Activated T-cell treated with anti-CD3 and anti-CD28 coated beads, Interleukin-2, amount 50 U/mL, for 72 hours (primary cell): ENCODE results near the gene MSH3. TPM values are rescaled to one million over a fixed set of nuclear protein-coding genes. Genes with fewer than 3 reads are reported as not detected.

Experiments
- ATAC-seq, 2 donors: fragments of 150-1000 bp; cut with Tn5 transposase; replicated peaks in 1 of 2; 2 replicates each; pipeline ENCODE4 v1.10.0; 2021; ENCODE audit warnings: moderate library complexity in 2 of 2, mild to moderate bottlenecking in 1 of 2
- DNase-seq, 2 donors: peaks; one replicate each; pipeline ENCODE4 v3.0.0; 2021 to 2022; ENCODE audit warnings: mixed read lengths in 1 of 2
- H3K27ac Mint-ChIP-seq: one replicate; pipeline ENCODE4 v1.8.0; 2022; ENCODE audit warnings: mild to moderate bottlenecking, moderate library complexity, mixed read lengths
- H3K27me3 Mint-ChIP-seq: one replicate; pipeline ENCODE4 v1.8.0; 2022; ENCODE audit warnings: low read depth, mixed read lengths
- H3K36me3 Mint-ChIP-seq, 2 donors: one replicate each; pipeline ENCODE4 v1.8.0; 2022; ENCODE audit warnings: mixed read lengths in 2 of 2, mild to moderate bottlenecking in 1 of 2; ENCODE audit not compliant: insufficient read depth in 2 of 2
- H3K4me1 Mint-ChIP-seq: one replicate; pipeline ENCODE4 v1.8.0; 2022; ENCODE audit warnings: low read depth, mixed read lengths
- H3K4me3 Mint-ChIP-seq, 2 donors: one replicate each; pipeline ENCODE4 v1.8.0; 2022; ENCODE audit warnings: mild to moderate bottlenecking in 2 of 2, mixed read lengths in 2 of 2, moderate library complexity in 2 of 2
- H3K9me3 Mint-ChIP-seq, 2 donors: one replicate each; pipeline ENCODE4 v1.8.0; 2022; ENCODE audit warnings: mixed read lengths in 2 of 2
- total RNA-seq, 2 donors: library from RNA; stranded (reverse); gene quantifications; one replicate each; pipeline ENCODE4 v1.2.3, GENCODE V29; 2022

The MSH3 gene
- 10 to 100 TPM; 22.0 to 24.4 TPM for total RNA-seq

- H3K9me3 Mint-ChIP-seq = no peaks in the 10 kb centered on the region
- peak; percentile 92 for DNase-seq
- H3K36me3 Mint-ChIP-seq = peaks cover 12 to 23% of the 10 kb centered on the region in 2 donors
- H3K27ac Mint-ChIP-seq = peak within 1 kb of the TSS; percentile 94
- peak within 1 kb of the TSS in 1 of 2 donors; percentile 87 for H3K4me3 Mint-ChIP-seq
- peak; percentile 74 to 75 for ATAC-seq
- H3K4me1 Mint-ChIP-seq = peaks cover 11% of the 10 kb centered on the region
- H3K27me3 Mint-ChIP-seq = no peaks in the 10 kb centered on the region
These were observed at the start of gene MSH3, which contains the start of gene DHFR for GRCh38 chr5:80654391-80655230. TSS of gene MSH3 (plus strand) at chr5:80654652. CDS start at chr5:80654728, 76 bp downstream. TSS of gene DHFR (minus strand) at chr5:80654983. CDS start at chr5:80654489, 494 bp downstream.

GRCh38 chr5:80607343-80607742 is 47.1 kb upstream of the MSH3 start:
- H3K36me3 Mint-ChIP-seq = peaks cover 1 to 3% of the 10 kb centered on the region in 2 donors
- no peaks in the 10 kb centered on the region for H3K4me1 Mint-ChIP-seq
- no peak for ATAC-seq
- H3K4me3 Mint-ChIP-seq = no peak overlapping the region
- no peak overlapping the region for H3K27ac Mint-ChIP-seq
- H3K27me3 Mint-ChIP-seq = no peaks in the 10 kb centered on the region
- peaks cover 3% of the 10 kb centered on the region in 2 donors for H3K9me3 Mint-ChIP-seq
- DNase-seq = no peak

- no peak overlapping the region for H3K4me3 Mint-ChIP-seq
These were observed 46.6 kb upstream of the MSH3 start for GRCh38 chr5:80607832-80608231.

GRCh38 chr5:80608731-80609130 is 45.7 kb upstream of the MSH3 start:
- no peaks in the 10 kb centered on the region for H3K4me1 Mint-ChIP-seq
- H3K4me3 Mint-ChIP-seq = no peak overlapping the region
- no peaks in the 10 kb centered on the region for H3K27me3 Mint-ChIP-seq
- H3K36me3 Mint-ChIP-seq = peaks cover 1 to 3% of the 10 kb centered on the region in 2 donors
- peaks cover 3% of the 10 kb centered on the region in 2 donors for H3K9me3 Mint-ChIP-seq
- ATAC-seq (no peak), DNase-seq (no peak)
- H3K27ac Mint-ChIP-seq = no peak overlapping the region

More at GRCh38 chr5:80607832-80608231, 46.6 kb upstream of the MSH3 start:
- no peaks in the 10 kb centered on the region for H3K27me3 Mint-ChIP-seq
- H3K9me3 Mint-ChIP-seq = peaks cover 3% of the 10 kb centered on the region in 2 donors
- H3K4me1 Mint-ChIP-seq = no peaks in the 10 kb centered on the region
- H3K27ac Mint-ChIP-seq = no peak overlapping the region
- H3K36me3 Mint-ChIP-seq = peaks cover 1 to 3% of the 10 kb centered on the region in 2 donors
- ATAC-seq = no peak
- DNase-seq = no peak

GRCh38 chr5:80609692-80610091 is 44.8 kb upstream of the MSH3 start:
- no peak for DNase-seq
- no peak for ATAC-seq
- H3K27me3 Mint-ChIP-seq = no peaks in the 10 kb centered on the region
- no peak overlapping the region for H3K27ac Mint-ChIP-seq
- no peaks in the 10 kb centered on the region for H3K4me1 Mint-ChIP-seq
- H3K9me3 Mint-ChIP-seq = peaks cover 3% of the 10 kb centered on the region in 2 donors
- H3K36me3 Mint-ChIP-seq = peaks cover 1 to 3% of the 10 kb centered on the region in 2 donors
- no peak overlapping the region for H3K4me3 Mint-ChIP-seq

GRCh38 chr5:80615266-80615914 is 39.1 kb upstream of the MSH3 start:
- no peak overlapping the region for H3K4me3 Mint-ChIP-seq
- H3K9me3 Mint-ChIP-seq = peaks cover 1 to 3% of the 10 kb centered on the region in 2 donors
- no peaks in the 10 kb centered on the region for H3K36me3 Mint-ChIP-seq
- DNase-seq (no peak), ATAC-seq (no peak)
- no peaks in the 10 kb centered on the region for H3K4me1 Mint-ChIP-seq
- no peak overlapping the region for H3K27ac Mint-ChIP-seq
- no peaks in the 10 kb centered on the region for H3K27me3 Mint-ChIP-seq

GRCh38 chr5:80618438-80618837 is 36.0 kb upstream of the MSH3 start:
- no peak for ATAC-seq
- no peaks in the 10 kb centered on the region for H3K27me3 Mint-ChIP-seq
- no peaks in the 10 kb centered on the region for H3K9me3 Mint-ChIP-seq

GRCh38 chr5:80619086-80619485 is 35.4 kb upstream of the MSH3 start:
- no peak for DNase-seq
- no peak overlapping the region for H3K4me3 Mint-ChIP-seq
- peaks cover 2 to 6% of the 10 kb centered on the region in 2 donors for H3K36me3 Mint-ChIP-seq
- H3K27me3 Mint-ChIP-seq = no peaks in the 10 kb centered on the region
- H3K4me1 Mint-ChIP-seq = no peaks in the 10 kb centered on the region
- ATAC-seq = no peak
- no peak overlapping the region for H3K27ac Mint-ChIP-seq
- no peaks in the 10 kb centered on the region for H3K9me3 Mint-ChIP-seq

More at GRCh38 chr5:80618438-80618837, 36.0 kb upstream of the MSH3 start:
- no peak overlapping the region for H3K4me3 Mint-ChIP-seq
- no peak overlapping the region for H3K27ac Mint-ChIP-seq
- H3K36me3 Mint-ChIP-seq = peaks cover 2 to 6% of the 10 kb centered on the region in 2 donors
- no peak for DNase-seq
- no peaks in the 10 kb centered on the region for H3K4me1 Mint-ChIP-seq

- H3K4me1 Mint-ChIP-seq = no peaks in the 10 kb centered on the region
- peaks cover 2 to 6% of the 10 kb centered on the region in 2 donors for H3K36me3 Mint-ChIP-seq
- ATAC-seq = no peak
- no peak overlapping the region for H3K27ac Mint-ChIP-seq
- no peak for DNase-seq
- H3K9me3 Mint-ChIP-seq = no peaks in the 10 kb centered on the region
- H3K27me3 Mint-ChIP-seq = no peaks in the 10 kb centered on the region
- no peak overlapping the region for H3K4me3 Mint-ChIP-seq
These were observed 34.2 kb upstream of the MSH3 start for GRCh38 chr5:80620211-80620610.

- H3K27me3 Mint-ChIP-seq = no peaks in the 10 kb centered on the region
- no peak overlapping the region for H3K4me3 Mint-ChIP-seq
- H3K27ac Mint-ChIP-seq = peak overlapping the region; percentile 34
- H3K4me1 Mint-ChIP-seq = no peaks in the 10 kb centered on the region
- H3K9me3 Mint-ChIP-seq = no peaks in the 10 kb centered on the region
- peaks cover 2 to 6% of the 10 kb centered on the region in 2 donors for H3K36me3 Mint-ChIP-seq
- DNase-seq (no peak), ATAC-seq (no peak)
These were observed 31.7 kb upstream of the MSH3 start for GRCh38 chr5:80622756-80623155.

- H3K27me3 Mint-ChIP-seq = no peaks in the 10 kb centered on the region
- no peak overlapping the region for H3K4me3 Mint-ChIP-seq
- H3K36me3 Mint-ChIP-seq = peaks cover 2 to 6% of the 10 kb centered on the region in 2 donors
- no peak overlapping the region for H3K27ac Mint-ChIP-seq
- H3K9me3 Mint-ChIP-seq = no peaks in the 10 kb centered on the region
- DNase-seq = no peak
- no peaks in the 10 kb centered on the region for H3K4me1 Mint-ChIP-seq
- ATAC-seq = no peak
These were observed 30.5 kb upstream of the MSH3 start for GRCh38 chr5:80623999-80624398.

- Mint-ChIP-seq H3K36me3 (peaks cover 5 to 8% of the 10 kb centered on the region in 2 donors), H3K27ac (no peak overlapping the region), H3K9me3 (no peaks in the 10 kb centered on the region), H3K27me3 (no peaks in the 10 kb centered on the region), H3K4me3 (no peak overlapping the region), H3K4me1 (no peaks in the 10 kb centered on the region)
- no peak for DNase-seq
- ATAC-seq = no peak
These were observed 29.2 kb upstream of the MSH3 start for GRCh38 chr5:80625230-80625629.

GRCh38 chr5:80629281-80629680 is 25.2 kb upstream of the MSH3 start:
- no peak for ATAC-seq
- Mint-ChIP-seq H3K9me3 (no peaks in the 10 kb centered on the region), H3K4me3 (no peak overlapping the region), H3K27me3 (no peaks in the 10 kb centered on the region), H3K4me1 (no peaks in the 10 kb centered on the region), H3K36me3 (peaks cover 3 to 23% of the 10 kb centered on the region in 2 donors), H3K27ac (no peak overlapping the region)
- DNase-seq = no peak
